C4-2B (cell line): Measurements from ENCODE around the gene SCFD2.

ENCODE experiments used
- CTCF ChIP-seq: fragments of 450-650 bp; conservative IDR thresholded peaks from 2 replicates; pipeline ENCODE4 v1.5.1; 2017; ENCODE audit warnings: mild to moderate bottlenecking
- ZFX ChIP-seq: fragments of 450-650 bp; IDR thresholded peaks from 2 replicates; pipeline ENCODE4 v1.6.1; 2017

- TF ChIP-seq CTCF (no peak), ZFX (no peak)
Measured at GRCh38 chr4:53367721-53368120, 1.9 kb upstream of the SCFD2 start.
